Activated CD8-positive, alpha-beta memory T cell treated with anti-CD3 and anti-CD28 coated beads for 1 hour (primary cell): Measurements from ENCODE around the gene DVL1.

Experiments
- DNase-seq, 2 donors: peaks; one replicate each; pipeline ENCODE4 v3.0.0-alpha.2; 2020; ENCODE audit warnings: low read depth in 1 of 2; ENCODE audit errors: extremely low read depth in 1 of 2

DVL1 gene

GRCh38 chr1:1312450-1313314 lies 36.5 kb downstream of the DVL1 start:
- DNase-seq, result no peak

GRCh38 chr1:1311107-1312104 lies 37.8 kb downstream of the DVL1 start:
- no peak for DNase-seq

- DNase-seq, result no peak
These were observed 38.7 kb downstream of the DVL1 start for GRCh38 chr1:1310476-1311053.

GRCh38 chr1:1310109-1310385 lies 39.2 kb downstream of the DVL1 start:
- no peak for DNase-seq

- DNase-seq, result no peak
These were observed 39.7 kb downstream of the DVL1 start for GRCh38 chr1:1309251-1310108.

GRCh38 chr1:1308756-1309250 lies 40.4 kb downstream of the DVL1 start:
- no peak for DNase-seq

GRCh38 chr1:1307923-1308755 lies 41.1 kb downstream of the DVL1 start, which contains the start of the genes ACAP3 and PUSL1:
Gene ACAP3 (minus strand): TSS chr1:1307930. CDS start chr1:1307815, 115 bp downstream.
Gene PUSL1 (plus strand): TSS chr1:1308597. CDS start chr1:1308644, 47 bp downstream.
- peak; percentile 65 to 81 for DNase-seq

- no peak for DNase-seq
These were observed 41.8 kb downstream of the DVL1 start for GRCh38 chr1:1307261-1307922.

- DNase-seq, result no peak
These were observed 42.5 kb downstream of the DVL1 start for GRCh38 chr1:1306661-1307260.

GRCh38 chr1:1306070-1306660 lies 43.1 kb downstream of the DVL1 start:
- DNase-seq, result no peak

GRCh38 chr1:1305300-1306069 lies 43.7 kb downstream of the DVL1 start:
- peak; percentile 40 to 64 for DNase-seq

GRCh38 chr1:1304331-1305299 lies 44.6 kb downstream of the DVL1 start:
- DNase-seq, result no peak

GRCh38 chr1:1303736-1304135 lies 45.5 kb downstream of the DVL1 start:
- DNase-seq, result no peak

GRCh38 chr1:1302951-1303509 lies 46.2 kb downstream of the DVL1 start:
- DNase-seq, result no peak

GRCh38 chr1:1302006-1302430 lies 47.2 kb downstream of the DVL1 start:
- DNase-seq, result no peak

GRCh38 chr1:1300352-1300739 lies 48.9 kb downstream of the DVL1 start:
- no peak for DNase-seq
